Karpas-422 (cell line): ENCODE results near the gene LOXL3. TPM values are rescaled to one million over a fixed set of nuclear protein-coding genes. Genes with fewer than 3 reads are reported as not detected.

Experiments
- DNase-seq: peaks from one replicate; pipeline ENCODE4 v3.0.0-alpha.2; 2015
- H2AFZ ChIP-seq: fragments of 200-600 bp; sonication (generic); 2 replicates; pipeline ENCODE4 v1.6.1; 2014; ENCODE audit warnings: antibody characterized with exemption, low read length, mixed read lengths
- H3K27ac ChIP-seq: fragments of 200-600 bp; sonication (generic); 2 replicates; pipeline ENCODE4 v1.5.1; 2014; ENCODE audit warnings: mild to moderate bottlenecking, low read length, moderate library complexity
- H3K27me3 ChIP-seq: fragments of 200-600 bp; sonication (generic); 2 replicates; pipeline ENCODE4 v1.6.1; 2014; ENCODE audit warnings: low read length, mixed read lengths
- H3K36me3 ChIP-seq: fragments of 200-600 bp; sonication (generic); 2 replicates; pipeline ENCODE4 v1.6.1; 2014; ENCODE audit warnings: low read length, mixed read lengths; ENCODE audit not compliant: insufficient read depth
- H3K4me1 ChIP-seq: fragments of 200-600 bp; sonication (generic); 2 replicates; pipeline ENCODE4 v1.6.1; 2014; ENCODE audit warnings: mild to moderate bottlenecking, low read length, mixed read lengths
- H3K4me2 ChIP-seq: fragments of 200-600 bp; sonication (generic); 2 replicates; pipeline ENCODE4 v1.6.1; 2014; ENCODE audit warnings: low read length, low read depth, mild to moderate bottlenecking; ENCODE audit not compliant: poor library complexity, severe bottlenecking
- H3K4me3 ChIP-seq: fragments of 200-600 bp; sonication (generic); 2 replicates; pipeline ENCODE4 v1.5.1; 2014; ENCODE audit warnings: mild to moderate bottlenecking, antibody characterized with exemption, low read length, mixed read lengths
- H3K79me2 ChIP-seq: fragments of 200-600 bp; sonication (generic); 2 replicates; pipeline ENCODE4 v1.6.1; 2014; ENCODE audit warnings: mild to moderate bottlenecking, low read length, mixed read lengths
- H3K9ac ChIP-seq: fragments of 200-600 bp; sonication (generic); 2 replicates; pipeline ENCODE4 v1.6.0; 2014; ENCODE audit warnings: low read length
- H3K9me2 ChIP-seq: fragments of 200-600 bp; sonication (generic), shearing (Covaris generic); replicated peaks from 2 replicates; pipeline ENCODE4 v1.6.0; 2014; ENCODE audit warnings: mild to moderate bottlenecking, low read length, moderate library complexity; ENCODE audit not compliant: insufficient read depth
- H3K9me3 ChIP-seq: fragments of 300-700, 200-600 bp; sonication (generic); 2 replicates; pipeline ENCODE4 v1.6.1; 2014; ENCODE audit warnings: low read length, mixed read lengths
- H4K20me1 ChIP-seq: fragments of 200-600 bp; sonication (generic); 2 replicates; pipeline ENCODE4 v1.6.1; 2014; ENCODE audit warnings: mild to moderate bottlenecking, antibody characterized with exemption, low read length, low read depth; ENCODE audit not compliant: insufficient read depth
- total RNA-seq: library from RNA; depleted of rRNA; stranded (reverse); fragments of >200 nt; shearing (Covaris generic); gene quantifications from 2 replicates; pipeline ENCODE4 v1.2.3, GENCODE V29; 2014; ENCODE audit warnings: low replicate concordance

LOXL3 gene
- total RNA-seq, 1 experiment from 2014 or later: 0.15 TPM

DNA sequence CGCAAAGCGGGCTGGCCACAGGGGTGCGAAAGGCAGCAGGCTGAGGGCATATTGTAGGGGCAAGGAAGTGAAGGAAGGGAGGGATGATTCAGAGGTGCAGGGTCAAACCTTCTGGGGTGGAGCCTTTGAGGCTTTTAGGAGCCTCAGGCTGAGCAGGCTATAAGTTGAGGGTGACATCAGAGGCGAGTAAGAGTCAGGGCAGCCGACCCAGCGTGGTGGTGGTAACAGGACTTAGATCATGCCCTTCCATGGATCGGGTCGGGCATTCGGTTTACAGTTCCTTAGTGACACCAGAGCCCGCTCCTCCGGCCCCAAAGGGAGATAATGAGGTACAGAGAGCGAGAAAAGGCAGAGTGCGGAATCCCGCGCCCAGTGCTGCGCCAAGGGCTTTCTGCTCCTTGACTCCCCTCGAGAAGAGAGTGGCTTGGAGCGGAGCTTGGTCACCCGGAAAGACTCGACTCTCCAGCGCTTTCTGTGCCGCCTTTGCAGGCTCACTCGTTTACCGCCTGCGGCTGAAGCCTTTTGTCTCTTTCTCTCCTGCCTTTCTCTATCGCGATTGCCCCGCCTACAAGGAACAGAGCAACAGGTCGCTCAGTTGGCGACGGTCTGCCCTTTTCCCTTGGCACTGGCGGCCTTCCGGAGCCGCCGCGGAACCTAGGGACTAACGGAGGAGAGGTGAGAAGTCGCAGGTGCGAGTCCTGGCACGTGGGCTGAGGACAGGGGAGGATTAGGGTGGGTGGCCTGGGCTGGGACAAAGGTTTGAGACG lies 55.1 kb downstream of the LOXL3 start:
- H3K9ac ChIP-seq: no peak overlapping the region
- H3K27me3 ChIP-seq: no peaks in the 10 kb centered on the region
- H4K20me1 ChIP-seq: no peaks in the 10 kb centered on the region
- H3K4me1 ChIP-seq: peaks cover 25% of the 10 kb centered on the region
- no peak overlapping the region for H2AFZ ChIP-seq
- peaks cover 11% of the 10 kb centered on the region for H3K79me2 ChIP-seq
- no peak overlapping the region for H3K27ac ChIP-seq
- H3K9me2 ChIP-seq: no peaks in the 10 kb centered on the region
- H3K36me3 ChIP-seq: peaks cover 6% of the 10 kb centered on the region; the same call in 1 of the 2 replicates
- no peak overlapping the region for H3K4me3 ChIP-seq
- H3K9me3 ChIP-seq: no peaks in the 10 kb centered on the region
- H3K4me2 ChIP-seq: no peak overlapping the region
- no peak for DNase-seq

DNA sequence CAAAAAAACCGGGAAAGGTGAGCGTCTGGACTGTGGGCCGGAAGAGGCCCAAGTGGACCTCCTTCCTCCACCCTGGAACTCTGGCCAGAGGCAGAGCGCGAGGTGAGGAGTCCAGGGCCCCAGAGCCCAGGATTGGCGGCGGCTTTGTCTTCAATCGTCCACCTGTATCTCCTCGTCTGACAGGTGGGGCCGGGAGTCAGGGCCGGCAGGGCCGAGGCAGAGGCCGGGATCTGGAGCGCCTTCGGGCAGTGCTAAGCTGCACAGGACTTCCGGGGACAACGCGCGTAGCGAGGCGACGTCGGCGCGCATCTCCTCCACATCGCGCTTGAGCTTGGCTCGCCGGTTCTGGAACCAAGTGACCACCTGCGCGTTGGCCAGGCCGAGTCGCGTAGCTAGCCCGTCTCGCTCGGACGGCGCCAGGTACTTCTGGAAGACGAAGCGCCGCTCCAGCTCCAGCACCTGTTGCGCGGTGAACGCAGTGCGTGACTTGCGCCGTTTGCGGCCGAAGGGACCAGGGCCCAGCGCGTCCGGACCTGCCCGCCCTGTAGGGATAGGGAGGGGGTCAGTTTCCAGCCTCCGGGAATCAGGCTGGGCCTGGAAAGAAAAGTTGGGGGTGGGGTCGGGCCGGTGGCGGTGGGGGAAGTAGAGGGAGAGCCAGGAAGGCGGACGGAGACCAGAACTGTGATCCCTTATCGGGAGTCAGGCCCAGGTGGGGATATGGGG lies 55.8 kb downstream of the LOXL3 start:
- Histone ChIP-seq H3K79me2 (peaks cover 11% of the 10 kb centered on the region), H3K4me1 (peaks cover 19% of the 10 kb centered on the region), H2AFZ (no peak overlapping the region), H3K36me3 (peaks cover 11% of the 10 kb centered on the region; the same call in 1 of the 2 replicates), H3K4me3 (no peak overlapping the region), H3K9me2 (no peaks in the 10 kb centered on the region), H3K9me3 (no peaks in the 10 kb centered on the region), H3K27ac (no peak overlapping the region), H4K20me1 (no peaks in the 10 kb centered on the region), H3K27me3 (no peaks in the 10 kb centered on the region), H3K4me2 (no peak overlapping the region), H3K9ac (no peak overlapping the region)
- no peak for DNase-seq

GRCh38 chr2:74496997-74497776 lies 56.6 kb downstream of the LOXL3 start:
- peaks cover 12% of the 10 kb centered on the region for H3K4me1 ChIP-seq
- H3K79me2 ChIP-seq: peaks cover 5% of the 10 kb centered on the region
- H3K9ac ChIP-seq: no peak overlapping the region
- no peaks in the 10 kb centered on the region for H4K20me1 ChIP-seq
- no peak for DNase-seq
- no peaks in the 10 kb centered on the region for H3K9me2 ChIP-seq
- no peak overlapping the region for H2AFZ ChIP-seq
- H3K36me3 ChIP-seq: peaks cover 12% of the 10 kb centered on the region; the same call in 1 of the 2 replicates
- H3K9me3 ChIP-seq: no peaks in the 10 kb centered on the region
- no peak overlapping the region for H3K27ac ChIP-seq
- no peak overlapping the region for H3K4me3 ChIP-seq
- H3K4me2 ChIP-seq: no peak overlapping the region
- no peaks in the 10 kb centered on the region for H3K27me3 ChIP-seq

DNA sequence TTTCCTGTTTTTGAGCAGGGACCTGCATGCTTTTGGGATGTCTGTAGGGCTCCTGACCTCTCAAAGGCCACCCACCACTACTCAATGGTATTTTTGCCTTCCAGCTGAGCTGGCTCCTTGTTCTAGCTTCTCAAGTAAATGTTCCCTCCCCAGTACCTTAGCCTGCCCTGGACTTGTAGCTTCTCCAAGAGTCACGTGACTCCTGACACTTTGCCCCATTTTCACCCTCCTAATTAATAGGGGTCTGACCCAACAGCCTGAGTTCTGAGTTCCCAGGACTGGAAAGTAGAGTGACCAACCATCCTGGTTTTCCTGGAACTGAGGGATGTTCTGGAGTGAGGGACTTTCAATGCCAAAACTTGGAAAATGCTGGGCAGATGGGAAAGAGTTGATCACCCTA lies 58.3 kb downstream of the LOXL3 start:
- no peak overlapping the region for H2AFZ ChIP-seq
- H4K20me1 ChIP-seq: no peaks in the 10 kb centered on the region
- H3K9me3 ChIP-seq: no peaks in the 10 kb centered on the region
- H3K79me2 ChIP-seq: no peaks in the 10 kb centered on the region
- H3K4me1 ChIP-seq: no peaks in the 10 kb centered on the region
- H3K9me2 ChIP-seq: no peaks in the 10 kb centered on the region
- DNase-seq: no peak
- H3K4me3 ChIP-seq: no peak overlapping the region
- H3K27me3 ChIP-seq: no peaks in the 10 kb centered on the region
- no peak overlapping the region for H3K27ac ChIP-seq
- H3K36me3 ChIP-seq: peaks cover 22% of the 10 kb centered on the region; the same call in 1 of the 2 replicates
- no peak overlapping the region for H3K4me2 ChIP-seq
- H3K9ac ChIP-seq: no peak overlapping the region

GRCh38 chr2:74493546-74493945 lies 60.2 kb downstream of the LOXL3 start:
- no peak overlapping the region for H3K4me3 ChIP-seq
- no peak for DNase-seq

GRCh38 chr2:74491648-74492544 lies 61.8 kb downstream of the LOXL3 start:
- Histone ChIP-seq H2AFZ (no peak overlapping the region), H3K79me2 (peaks cover 4% of the 10 kb centered on the region; the same call in 1 of the 2 replicates), H3K4me2 (no peak overlapping the region), H3K4me1 (no peaks in the 10 kb centered on the region), H4K20me1 (no peaks in the 10 kb centered on the region), H3K4me3 (no peak overlapping the region), H3K9me3 (no peaks in the 10 kb centered on the region), H3K27ac (no peak overlapping the region), H3K36me3 (peaks cover 25% of the 10 kb centered on the region; the same call in 1 of the 2 replicates), H3K9ac (no peak overlapping the region), H3K9me2 (no peaks in the 10 kb centered on the region), H3K27me3 (no peaks in the 10 kb centered on the region)
- no peak for DNase-seq

More at GRCh38 chr2:74493546-74493945, 60.2 kb downstream of the LOXL3 start:
- H3K9ac ChIP-seq: no peak overlapping the region
- no peaks in the 10 kb centered on the region for H3K27me3 ChIP-seq
- no peaks in the 10 kb centered on the region for H3K79me2 ChIP-seq
- peaks cover 22% of the 10 kb centered on the region; the same call in 1 of the 2 replicates for H3K36me3 ChIP-seq
- H3K27ac ChIP-seq: no peak overlapping the region
- H3K4me2 ChIP-seq: no peak overlapping the region
- no peaks in the 10 kb centered on the region for H3K4me1 ChIP-seq
- H4K20me1 ChIP-seq: no peaks in the 10 kb centered on the region
- H2AFZ ChIP-seq: no peak overlapping the region
- H3K9me2 ChIP-seq: no peaks in the 10 kb centered on the region
- no peaks in the 10 kb centered on the region for H3K9me3 ChIP-seq

DNA sequence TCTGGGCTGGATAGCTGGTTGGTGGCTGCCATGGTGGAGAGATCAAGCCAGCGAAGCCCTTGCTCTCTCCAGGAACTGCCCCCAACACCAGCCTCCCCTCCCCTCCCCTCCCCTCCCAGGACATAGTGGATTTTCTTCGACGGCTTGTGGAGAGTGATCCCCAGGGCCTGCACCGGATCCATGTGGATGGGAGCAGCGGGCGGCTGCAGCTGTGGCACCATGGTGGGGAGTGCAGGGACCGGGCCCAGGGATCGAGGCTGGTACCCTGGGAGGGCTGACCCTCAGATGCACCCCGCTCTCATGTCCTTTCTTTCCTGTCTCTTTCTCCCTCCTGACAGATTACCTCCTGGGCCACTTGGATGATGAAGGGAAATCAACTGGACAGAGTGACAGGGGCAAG lies 63.8 kb downstream of the LOXL3 start:
- H3K27ac ChIP-seq: no peak overlapping the region
- H3K79me2 ChIP-seq: peaks cover 11% of the 10 kb centered on the region; the same call in 1 of the 2 replicates
- no peak overlapping the region for H2AFZ ChIP-seq
- DNase-seq: no peak
- H3K9me3 ChIP-seq: no peaks in the 10 kb centered on the region
- H3K4me3 ChIP-seq: no peak overlapping the region
- H4K20me1 ChIP-seq: no peaks in the 10 kb centered on the region
- H3K36me3 ChIP-seq: peaks cover 25% of the 10 kb centered on the region; the same call in 1 of the 2 replicates
- no peaks in the 10 kb centered on the region for H3K4me1 ChIP-seq
- no peaks in the 10 kb centered on the region for H3K27me3 ChIP-seq
- no peak overlapping the region for H3K9ac ChIP-seq
- no peaks in the 10 kb centered on the region for H3K9me2 ChIP-seq
- no peak overlapping the region for H3K4me2 ChIP-seq
